SK-N-SH (cell line): ENCODE data around the gene EPHA6. TPM values are rescaled to one million over a fixed set of nuclear protein-coding genes. Genes with fewer than 3 reads are reported as not detected.

ENCODE experiments used
- CTCF ChIA-PET: fragments of 300-600, 350-600 bp; formaldehyde crosslinking; extraction: SDS; loops from one replicate; lab custom pipeline; 2021; lab: Yijun Ruan, JAX
- POLR2A ChIA-PET: fragments of 350-600 bp; sonication (Branson Sonifier 250); formaldehyde crosslinking; extraction: SDS; loops from one replicate; lab custom pipeline; 2020; ENCODE audit warnings: antibody characterized with exemption, inconsistent platforms; lab: Yijun Ruan, JAX
- DNase-seq: peaks from one replicate; pipeline ENCODE4 v3.0.0; 2012
- H2AFZ ChIP-seq: fragments of 200-600 bp; sonication (generic); 2 replicates; pipeline ENCODE4 v1.8.1; 2016; ENCODE audit warnings: antibody characterized with exemption, mild to moderate bottlenecking, low read depth
- H3F3A ChIP-seq: fragments of 200-600 bp; sonication (generic); replicated peaks from 2 replicates; pipeline ENCODE3; 2016; ENCODE audit warnings: antibody characterized with exemption, mild to moderate bottlenecking; ENCODE audit not compliant: insufficient read depth
- H3K27ac ChIP-seq, 2 experiments: fragments of 200-500 bp in 1 of 2; fragments of 200-600 bp in 1 of 2; sonication (Bioruptor generic) in 1 of 2; sonication (generic), shearing (Covaris generic) in 1 of 2; 2 replicates each; pipeline versions ENCODE4 v1.5.1 to v1.6.1; 2014 to 2016; ENCODE audit warnings: low read depth in 2 of 2, inconsistent platforms in 1 of 2, low read length in 1 of 2, mild to moderate bottlenecking in 1 of 2, mixed read lengths in 1 of 2
- H3K27me3 ChIP-seq: fragments of 200-600 bp; sonication (generic), shearing (Covaris generic); 2 replicates; pipeline ENCODE4 v1.6.1; 2016; ENCODE audit warnings: mixed run types; ENCODE audit not compliant: insufficient read depth
- H3K36me3 ChIP-seq, 2 experiments: fragments of 200-500 bp in 1 of 2; fragments of 200-600 bp in 1 of 2; sonication (Bioruptor generic) in 1 of 2; sonication (generic) in 1 of 2; replicated peaks in 1 of 2; 2 replicates each; pipeline versions ENCODE3 to v1.5.1; 2014 to 2016; ENCODE audit warnings: low read length in 1 of 2, mild to moderate bottlenecking in 1 of 2; ENCODE audit not compliant: insufficient read depth in 2 of 2, control insufficient read depth in 1 of 2
- H3K4me1 ChIP-seq, 2 experiments: fragments of 200-500 bp in 1 of 2; fragments of 200-600 bp in 1 of 2; sonication (Bioruptor generic) in 1 of 2; sonication (generic), shearing (Covaris generic) in 1 of 2; 2 replicates each; pipeline versions ENCODE4 v1.5.1 to v1.6.1; 2014 to 2016; ENCODE audit warnings: low read depth in 1 of 2, low read length in 1 of 2, mixed run types in 1 of 2; ENCODE audit not compliant: insufficient read depth in 2 of 2, control insufficient read depth in 1 of 2
- H3K4me2 ChIP-seq: fragments of 200-600 bp; sonication (generic), shearing (Covaris generic); 2 replicates; pipeline ENCODE4 v1.6.1; 2017; ENCODE audit warnings: mixed run types
- H3K4me3 ChIP-seq, 2 experiments: fragments of 200-500 bp in 1 of 2; fragments of 200-600 bp in 1 of 2; sonication (Bioruptor generic) in 1 of 2; sonication (generic), shearing (Covaris generic) in 1 of 2; 2 replicates each; pipeline versions ENCODE4 v1.5.1 to v1.8.1; 2014 to 2016; ENCODE audit warnings: low read depth in 2 of 2, inconsistent platforms in 1 of 2, low read length in 1 of 2, mild to moderate bottlenecking in 1 of 2, mixed read lengths in 1 of 2, moderate library complexity in 1 of 2
- H3K79me2 ChIP-seq: fragments of 200-600 bp; sonication (generic); 2 replicates; pipeline ENCODE4 v1.8.1; 2017; ENCODE audit warnings: mild to moderate bottlenecking; ENCODE audit not compliant: insufficient read depth
- H3K9ac ChIP-seq: fragments of 200-600 bp; sonication (generic); 2 replicates; pipeline ENCODE4 v1.6.1; 2017; ENCODE audit warnings: mixed run types
- H3K9me2 ChIP-seq: fragments of 200-600 bp; sonication (generic); 2 replicates; pipeline ENCODE4 v1.6.1; 2017; ENCODE audit warnings: mixed run types
- H3K9me3 ChIP-seq: fragments of 200-600 bp; sonication (generic); 2 replicates; pipeline ENCODE4 v1.6.1; 2017; ENCODE audit warnings: mixed run types, mild to moderate bottlenecking, moderate library complexity
- H4K20me1 ChIP-seq: fragments of 200-600 bp; sonication (generic); 2 replicates; pipeline ENCODE4 v1.6.1; 2017; ENCODE audit warnings: mild to moderate bottlenecking, mixed run types; ENCODE audit not compliant: insufficient read depth
- CTCF ChIP-seq: fragments of 200-600 bp; sonication (generic); IDR thresholded peaks from 2 replicates; pipeline ENCODE4 v1.6.1; 2017; ENCODE audit warnings: antibody characterized with exemption, mild to moderate bottlenecking, moderate library complexity
- ELF1 ChIP-seq: IDR thresholded peaks from 2 replicates; pipeline ENCODE4 v1.4.0; 2012
- GABPA ChIP-seq: IDR thresholded peaks from 2 replicates; pipeline ENCODE4 v1.4.0; 2012; ENCODE audit warnings: low read depth, mild to moderate bottlenecking
- GATA2 ChIP-seq: sonication (generic); formaldehyde crosslinking; IDR thresholded peaks from 2 replicates; pipeline ENCODE4 v1.5.0; 2020; ENCODE audit warnings: mild to moderate bottlenecking, missing genetic modification reagents
- MEF2A ChIP-seq: IDR thresholded peaks from 2 replicates; pipeline ENCODE4 v1.4.0; 2012; ENCODE audit warnings: low read depth, borderline replicate concordance
- RAD21 ChIP-seq: IDR thresholded peaks from 2 replicates; pipeline ENCODE4 v1.6.1; 2012; ENCODE audit warnings: mild to moderate bottlenecking, low read length
- RCOR1 ChIP-seq: fragments of 150-350 bp; IDR thresholded peaks from 2 replicates; pipeline ENCODE4 v1.6.1; 2017; ENCODE audit warnings: antibody characterized with exemption, low read length
- REST ChIP-seq: IDR thresholded peaks from 2 replicates; pipeline ENCODE4 v1.6.1; 2012; ENCODE audit warnings: mild to moderate bottlenecking, low read depth, low read length, moderate library complexity
- RXRA ChIP-seq: IDR thresholded peaks from 2 replicates; pipeline ENCODE4 v1.4.0; 2012; ENCODE audit warnings: low read depth, mild to moderate bottlenecking, borderline replicate concordance
- SMC3 ChIP-seq: IDR thresholded peaks from 2 replicates; pipeline ENCODE4 v1.6.1; 2012; ENCODE audit warnings: low read depth, low read length, improper control_type of control experiment
- TAF1 ChIP-seq: IDR thresholded peaks from 2 replicates; pipeline ENCODE4 v1.6.1; 2012; ENCODE audit warnings: low read depth, mild to moderate bottlenecking, low read length, moderate library complexity, borderline replicate concordance
- YY1 ChIP-seq: IDR thresholded peaks from 2 replicates; pipeline ENCODE4 v1.4.0; 2012; ENCODE audit warnings: low read depth, mild to moderate bottlenecking
- ZBTB33 ChIP-seq: IDR thresholded peaks from 2 replicates; pipeline ENCODE4 v1.4.0; 2012; ENCODE audit warnings: low read depth, borderline replicate concordance
- WGBS: methylation state at CpG from one replicate; pipeline ENCODE4 v1.1.6; 2017; ENCODE audit warnings: low lambda C conversion rate; 5-methylcytosine and 5-hydroxymethylcytosine counted together
- polyA plus RNA-seq, 3 experiments: library from polyadenylated mRNA; depleted of rRNA; stranded (reverse); fragments of >200 nt; gene quantifications; 2 replicates each; pipeline ENCODE4 v1.2.3, GENCODE V29; 2012

EPHA6 gene
- polyA plus RNA-seq, 1 of the 3 experiments (the other 2 are of a cell fraction) = not detected

GRCh38 chr3:97265237-97266005, 451.0 kb downstream of the EPHA6 start:
- ChIA-PET POLR2A (no interaction called here), CTCF (interaction anchor here (0.5 to 1.1 kb wide), 2 partner anchors 13 to 81 kb away, joined by 3 read pairs; no protein-coding TSS in a partner anchor)
- Histone ChIP-seq H2AFZ (no peak overlapping the region), H4K20me1 (no peaks in the 10 kb centered on the region), H3K27ac (no peak overlapping the region), H3K4me2 (no peak overlapping the region), H3F3A (no peaks in the 10 kb centered on the region), H3K36me3 (no peaks in the 10 kb centered on the region), H3K9ac (no peak overlapping the region), H3K27me3 (no peaks in the 10 kb centered on the region), H3K9me2 (no peaks in the 10 kb centered on the region), H3K79me2 (no peaks in the 10 kb centered on the region), H3K9me3 (no peaks in the 10 kb centered on the region), H3K4me3 (0 out of 4 replicates have a peak overlapping the region, but pooled peaks of 1 of the 2 experiments have one; percentile 9), H3K4me1 (no peaks in the 10 kb centered on the region)
- TF ChIP-seq ELF1 (no peak), RCOR1 (no peak), SMC3 (no peak), RXRA (no peak), YY1 (no peak), MEF2A (no peak), GABPA (no peak), GATA2 (CRISPR knock-in tag) (no peak), CTCF (no peak), TAF1 (no peak), ZBTB33 (no peak), REST (no peak), RAD21 (no peak)
- DNase-seq = no peak
- 28% methylated on average over 3 of the region's 19 CpGs for WGBS
